Measurements from ENCODE around the gene FMNL1.

FMNL1 gene

GRCh38 chr17:45261577-45262515, 40.2 kb downstream of the FMNL1 start, which contains the start of gene SPATA32:
Gene SPATA32 (minus strand): TSS chr17:45262094. CDS start chr17:45262016, 78 bp downstream.
- TF ChIP-seq, protein P1, sequence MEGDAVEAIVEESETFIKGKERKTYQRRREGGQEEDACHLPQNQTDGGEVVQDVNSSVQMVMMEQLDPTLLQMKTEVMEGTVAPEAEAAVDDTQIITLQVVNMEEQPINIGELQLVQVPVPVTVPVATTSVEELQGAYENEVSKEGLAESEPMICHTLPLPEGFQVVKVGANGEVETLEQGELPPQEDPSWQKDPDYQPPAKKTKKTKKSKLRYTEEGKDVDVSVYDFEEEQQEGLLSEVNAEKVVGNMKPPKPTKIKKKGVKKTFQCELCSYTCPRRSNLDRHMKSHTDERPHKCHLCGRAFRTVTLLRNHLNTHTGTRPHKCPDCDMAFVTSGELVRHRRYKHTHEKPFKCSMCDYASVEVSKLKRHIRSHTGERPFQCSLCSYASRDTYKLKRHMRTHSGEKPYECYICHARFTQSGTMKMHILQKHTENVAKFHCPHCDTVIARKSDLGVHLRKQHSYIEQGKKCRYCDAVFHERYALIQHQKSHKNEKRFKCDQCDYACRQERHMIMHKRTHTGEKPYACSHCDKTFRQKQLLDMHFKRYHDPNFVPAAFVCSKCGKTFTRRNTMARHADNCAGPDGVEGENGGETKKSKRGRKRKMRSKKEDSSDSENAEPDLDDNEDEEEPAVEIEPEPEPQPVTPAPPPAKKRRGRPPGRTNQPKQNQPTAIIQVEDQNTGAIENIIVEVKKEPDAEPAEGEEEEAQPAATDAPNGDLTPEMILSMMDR (IDR thresholded peaks at IDR 0.05), result no peak
- Histone ChIP-seq H3K4me3 (peak within 1 kb of the TSS; percentile 88), H3K27ac (peak within 1 kb of the TSS; percentile 31 to 38)
- DNase-seq (ENCODE audit: low spot score), result no peak

- no peak for DNase-seq (ENCODE audit: low spot score)
Measured at GRCh38 chr17:45262516-45263476, 41.1 kb downstream of the FMNL1 start.

GRCh38 chr17:45263477-45263860, 41.8 kb downstream of the FMNL1 start:
- TF ChIP-seq, protein P1 (IDR thresholded peaks at IDR 0.05), result no peak
- Histone ChIP-seq H3K27ac (peak overlapping the region in 1 of 2 donors; percentile 0), H3K4me3 (no peak overlapping the region)
- no peak for DNase-seq (ENCODE audit: low spot score)

More at GRCh38 chr17:45262516-45263476, 41.1 kb downstream of the FMNL1 start:
- Histone ChIP-seq H3K4me3 (peak overlapping the region; percentile 88), H3K27ac (peak overlapping the region in 1 of 2 donors; percentile 0)
- TF ChIP-seq, protein P1 (IDR thresholded peaks at IDR 0.05), result no peak

DNA sequence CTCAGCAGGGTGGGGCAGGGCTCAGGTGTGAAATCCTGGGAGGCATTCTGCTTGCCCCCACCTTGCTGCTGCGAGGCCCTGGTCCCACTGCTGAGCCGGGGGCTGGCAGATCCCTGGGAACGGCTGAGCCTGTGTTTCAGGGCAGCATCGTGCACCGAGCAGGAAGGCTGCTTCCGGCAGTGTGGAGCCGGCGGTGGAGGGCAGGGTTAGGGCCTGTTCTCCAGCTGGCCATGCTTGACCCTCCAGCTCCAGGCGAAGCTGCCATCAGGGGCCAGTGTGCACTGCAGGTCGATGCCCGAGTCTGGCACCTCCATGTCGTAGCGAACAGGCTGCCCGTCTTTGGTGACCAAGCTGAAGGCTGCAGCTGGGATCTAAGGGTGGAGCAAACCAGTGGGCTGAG, 42.7 kb downstream of the FMNL1 start:
- Histone ChIP-seq H3K27ac (no peak overlapping the region), H3K4me3 (no peak overlapping the region)
- no peak for DNase-seq (ENCODE audit: low spot score)
- TF ChIP-seq, protein P1 (IDR thresholded peaks at IDR 0.05), result no peak

DNA sequence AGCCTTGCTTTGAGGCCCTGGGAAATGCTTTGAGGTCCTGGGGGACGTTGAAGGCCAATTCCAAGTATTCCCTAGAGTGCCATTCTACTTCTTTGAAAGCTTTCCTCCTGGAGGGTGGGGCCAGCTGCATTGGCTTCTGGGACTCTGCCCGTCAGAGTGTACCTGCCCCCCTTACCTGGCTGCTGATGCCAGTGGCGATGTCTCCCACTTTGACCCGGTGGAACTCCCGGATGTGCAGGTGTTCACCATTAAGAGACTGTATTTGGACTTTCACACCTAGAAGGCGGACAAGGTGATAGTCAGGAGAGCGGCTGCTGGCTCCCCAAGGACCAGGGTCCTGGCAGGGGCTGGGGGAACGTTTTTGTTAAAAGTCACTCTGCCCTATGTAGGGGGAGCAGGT, 43.3 kb downstream of the FMNL1 start:
- H3K4me3 ChIP-seq, result no peak overlapping the region
- no peak overlapping the region for H3K27ac ChIP-seq
- TF ChIP-seq, protein P1 (IDR thresholded peaks at IDR 0.05), result no peak
- no peak for DNase-seq (ENCODE audit: low spot score)

GRCh38 chr17:45265821-45266220, 44.1 kb downstream of the FMNL1 start:
- TF ChIP-seq, protein P1 (IDR thresholded peaks at IDR 0.05), result no peak
- Histone ChIP-seq H3K4me3 (no peak overlapping the region), H3K27ac (no peak overlapping the region)
- DNase-seq (ENCODE audit: low spot score), result no peak
